Uterus (tissue), 4 donors: Measurements from ENCODE around the gene MAPRE2. TPM values are rescaled to one million over a fixed set of nuclear protein-coding genes. Genes with fewer than 3 reads are reported as not detected.

Experiments used
- DNase-seq, 2 donors: peaks; one replicate each; pipeline ENCODE4 v3.0.0-alpha.2; 2019 to 2020
- H3K27ac ChIP-seq, 2 donors: fragments of 200-600 bp; sonication (generic); 1 replicate in 1 of 2; 2 replicates in 1 of 2; pipeline ENCODE4 v1.5.1; 2016 to 2018
- H3K27me3 ChIP-seq, 2 donors: fragments of 200-600 bp; sonication (generic); one replicate each; pipeline ENCODE4 v1.5.1; 2018 to 2019; ENCODE audit warnings: control low read depth in 1 of 2
- H3K36me3 ChIP-seq, 2 donors: fragments of 200-600 bp; sonication (generic); one replicate each; pipeline ENCODE4 v1.5.1; 2019; ENCODE audit warnings: control low read depth in 1 of 2
- H3K4me1 ChIP-seq, 2 donors: fragments of 200-600 bp; sonication (generic); one replicate each; pipeline ENCODE4 v1.5.1; 2018 to 2019; ENCODE audit warnings: control low read depth in 1 of 2
- H3K4me3 ChIP-seq, 2 donors: fragments of 200-600 bp; sonication (generic); 1 replicate in 1 of 2; 2 replicates in 1 of 2; pipeline ENCODE4 v1.5.1; 2018 to 2019; ENCODE audit warnings: mild to moderate bottlenecking in 1 of 2
- H3K9me3 ChIP-seq, 2 donors: fragments of 200-600 bp; sonication (generic); one replicate each; pipeline ENCODE4 v1.5.1; 2019; ENCODE audit warnings: control low read depth in 1 of 2
- POLR2A ChIP-seq, 2 donors: fragments of 450-650 bp; IDR thresholded peaks; one replicate each; pipeline ENCODE4 v1.6.1; 2016; ENCODE audit warnings: antibody characterized with exemption in 2 of 2, mild to moderate bottlenecking in 1 of 2, moderate library complexity in 1 of 2
- intact Hi-C: fragments of 100-400 bp; cut with DNase I; formaldehyde crosslinking; loops from one replicate; pipeline ENCODE4 v1.15.1; 2023; ENCODE audit warnings: low total_unique reads
- total RNA-seq, 4 donors: library from RNA; depleted of rRNA in 3 of 4; stranded (reverse); fragments of >200 nt in 3 of 4; gene quantifications; one replicate each; pipeline versions ENCODE4 v1.1.0 to v1.2.4, GENCODE V29; 2014 to 2023
- TF ChIP-seq, protein P1 (sequence below), 4 experiments: fragments of 200-600 bp in 2 of 4; fragments of 450-650 bp in 2 of 4; sonication (generic) in 2 of 4; IDR thresholded peaks; one replicate each; pipeline ENCODE4 v1.5.1; 2016 to 2019; ENCODE audit warnings: antibody characterized with exemption in 4 of 4, mild to moderate bottlenecking in 2 of 4, moderate library complexity in 1 of 4
- donor health status: DM: yes; HTN: yes; CAD: no.

The MAPRE2 gene
- total RNA-seq, 4 donors from 2014 or later = 7.4 to 29.8 (median 21.7) TPM

GRCh38 chr18:35123811-35124210, 82.6 kb downstream of the MAPRE2 start:
- no peak overlapping the region for H3K4me3 ChIP-seq
- no peak for DNase-seq
- no peaks in the 10 kb centered on the region for H3K36me3 ChIP-seq
- H3K9me3 ChIP-seq = no peaks in the 10 kb centered on the region
- H3K27me3 ChIP-seq = no peaks in the 10 kb centered on the region
- intact Hi-C loops = no loop called here
- no peak for TF ChIP-seq POLR2A (IDR thresholded peaks at IDR 0.05)
- no peak overlapping the region for H3K27ac ChIP-seq
- no peaks in the 10 kb centered on the region for H3K4me1 ChIP-seq

DNA sequence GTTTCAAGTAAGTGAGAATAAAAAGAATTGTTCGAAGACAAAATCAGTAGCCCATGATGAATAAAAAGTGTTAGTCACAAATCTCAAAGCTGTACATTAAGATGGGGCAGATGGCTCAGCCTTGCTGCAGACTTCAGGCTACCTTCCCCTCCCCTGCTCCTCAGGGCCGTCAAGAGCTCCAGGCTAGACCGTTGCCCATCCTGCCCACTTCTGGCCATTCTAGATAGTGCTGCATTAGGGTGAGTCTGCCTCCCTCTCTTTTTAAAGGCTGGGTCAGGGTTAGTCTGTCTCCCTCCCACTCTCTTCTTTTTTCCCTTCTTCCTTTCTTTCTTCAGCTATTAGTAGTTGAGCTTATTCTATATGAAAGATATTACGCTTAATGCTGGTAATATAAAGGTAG, 86.0 kb downstream of the MAPRE2 start:
- TF ChIP-seq, protein P1, sequence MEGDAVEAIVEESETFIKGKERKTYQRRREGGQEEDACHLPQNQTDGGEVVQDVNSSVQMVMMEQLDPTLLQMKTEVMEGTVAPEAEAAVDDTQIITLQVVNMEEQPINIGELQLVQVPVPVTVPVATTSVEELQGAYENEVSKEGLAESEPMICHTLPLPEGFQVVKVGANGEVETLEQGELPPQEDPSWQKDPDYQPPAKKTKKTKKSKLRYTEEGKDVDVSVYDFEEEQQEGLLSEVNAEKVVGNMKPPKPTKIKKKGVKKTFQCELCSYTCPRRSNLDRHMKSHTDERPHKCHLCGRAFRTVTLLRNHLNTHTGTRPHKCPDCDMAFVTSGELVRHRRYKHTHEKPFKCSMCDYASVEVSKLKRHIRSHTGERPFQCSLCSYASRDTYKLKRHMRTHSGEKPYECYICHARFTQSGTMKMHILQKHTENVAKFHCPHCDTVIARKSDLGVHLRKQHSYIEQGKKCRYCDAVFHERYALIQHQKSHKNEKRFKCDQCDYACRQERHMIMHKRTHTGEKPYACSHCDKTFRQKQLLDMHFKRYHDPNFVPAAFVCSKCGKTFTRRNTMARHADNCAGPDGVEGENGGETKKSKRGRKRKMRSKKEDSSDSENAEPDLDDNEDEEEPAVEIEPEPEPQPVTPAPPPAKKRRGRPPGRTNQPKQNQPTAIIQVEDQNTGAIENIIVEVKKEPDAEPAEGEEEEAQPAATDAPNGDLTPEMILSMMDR (IDR thresholded peaks at IDR 0.05) = no peak
- no peak for TF ChIP-seq POLR2A (IDR thresholded peaks at IDR 0.05)
- no peak for DNase-seq
- intact Hi-C loops = no loop called here
- no peaks in the 10 kb centered on the region for H3K36me3 ChIP-seq
- no peaks in the 10 kb centered on the region for H3K9me3 ChIP-seq
- no peaks in the 10 kb centered on the region for H3K27me3 ChIP-seq
- H3K4me3 ChIP-seq = no peak overlapping the region
- no peak overlapping the region for H3K27ac ChIP-seq
- no peaks in the 10 kb centered on the region for H3K4me1 ChIP-seq

- TF ChIP-seq, protein P1 (IDR thresholded peaks at IDR 0.05) = no peak
- no peak for TF ChIP-seq POLR2A (IDR thresholded peaks at IDR 0.05)
- Histone ChIP-seq H3K4me1 (no peaks in the 10 kb centered on the region), H3K9me3 (no peaks in the 10 kb centered on the region), H3K36me3 (no peaks in the 10 kb centered on the region), H3K27me3 (no peaks in the 10 kb centered on the region), H3K4me3 (no peak overlapping the region), H3K27ac (no peak overlapping the region)
- no peak for DNase-seq
- intact Hi-C loops = no loop called here
These were observed 87.5 kb downstream of the MAPRE2 start for GRCh38 chr18:35128675-35129074.

DNA sequence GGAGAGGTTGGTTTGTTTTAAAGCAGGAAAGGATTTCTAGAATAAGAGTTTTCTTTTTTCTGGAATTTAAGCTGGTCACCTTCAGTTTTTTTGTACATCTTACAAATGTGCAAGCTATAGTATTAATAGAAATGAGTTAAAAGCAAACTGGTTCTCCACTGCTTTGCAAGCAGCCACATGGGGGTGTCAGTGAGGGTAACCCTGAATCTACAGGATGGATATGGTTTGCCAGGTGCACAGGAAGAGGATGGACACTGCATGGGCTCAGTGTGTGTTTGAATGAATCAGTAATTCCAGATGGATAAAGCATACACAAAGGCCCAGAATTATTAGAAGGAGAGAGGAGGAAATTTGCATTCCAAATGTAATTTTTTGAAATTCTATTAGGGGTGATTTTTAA, 89.0 kb downstream of the MAPRE2 start:
- no peaks in the 10 kb centered on the region for H3K36me3 ChIP-seq
- intact Hi-C loops = no loop called here

GRCh38 chr18:35131387-35132020, 90.3 kb downstream of the MAPRE2 start:
- H3K4me3 ChIP-seq = no peak overlapping the region
- DNase-seq = no peak
- no peak overlapping the region for H3K27ac ChIP-seq
- H3K27me3 ChIP-seq = no peaks in the 10 kb centered on the region
- no peaks in the 10 kb centered on the region for H3K36me3 ChIP-seq
- intact Hi-C loops = no loop called here
- H3K4me1 ChIP-seq = no peaks in the 10 kb centered on the region
- no peaks in the 10 kb centered on the region for H3K9me3 ChIP-seq
- TF ChIP-seq, protein P1 (IDR thresholded peaks at IDR 0.05) = no peak
- TF ChIP-seq POLR2A (IDR thresholded peaks at IDR 0.05) = no peak

More for the DNA sequence above, 89.0 kb downstream of the MAPRE2 start:
- H3K4me3 ChIP-seq = no peak overlapping the region
- DNase-seq = no peak
- no peaks in the 10 kb centered on the region for H3K9me3 ChIP-seq
- no peak overlapping the region for H3K27ac ChIP-seq
- H3K27me3 ChIP-seq = no peaks in the 10 kb centered on the region
- H3K4me1 ChIP-seq = no peaks in the 10 kb centered on the region
- no peak for TF ChIP-seq POLR2A (IDR thresholded peaks at IDR 0.05)
- TF ChIP-seq, protein P1 (IDR thresholded peaks at IDR 0.05) = no peak
